AG09319 (cell line): ENCODE results near the gene MCF2L.

Experiments
- DNase-seq: peaks from one replicate; pipeline ENCODE4 v3.0.0-alpha.2; 2010; ENCODE audit warnings: low read depth; ENCODE audit errors: extremely low read depth
- CTCF ChIP-seq: IDR thresholded peaks from 2 replicates; pipeline ENCODE4 v1.5.1; 2011; ENCODE audit warnings: low read depth, mild to moderate bottlenecking, inconsistent platforms, low read length, moderate library complexity

Gene MCF2L

DNA sequence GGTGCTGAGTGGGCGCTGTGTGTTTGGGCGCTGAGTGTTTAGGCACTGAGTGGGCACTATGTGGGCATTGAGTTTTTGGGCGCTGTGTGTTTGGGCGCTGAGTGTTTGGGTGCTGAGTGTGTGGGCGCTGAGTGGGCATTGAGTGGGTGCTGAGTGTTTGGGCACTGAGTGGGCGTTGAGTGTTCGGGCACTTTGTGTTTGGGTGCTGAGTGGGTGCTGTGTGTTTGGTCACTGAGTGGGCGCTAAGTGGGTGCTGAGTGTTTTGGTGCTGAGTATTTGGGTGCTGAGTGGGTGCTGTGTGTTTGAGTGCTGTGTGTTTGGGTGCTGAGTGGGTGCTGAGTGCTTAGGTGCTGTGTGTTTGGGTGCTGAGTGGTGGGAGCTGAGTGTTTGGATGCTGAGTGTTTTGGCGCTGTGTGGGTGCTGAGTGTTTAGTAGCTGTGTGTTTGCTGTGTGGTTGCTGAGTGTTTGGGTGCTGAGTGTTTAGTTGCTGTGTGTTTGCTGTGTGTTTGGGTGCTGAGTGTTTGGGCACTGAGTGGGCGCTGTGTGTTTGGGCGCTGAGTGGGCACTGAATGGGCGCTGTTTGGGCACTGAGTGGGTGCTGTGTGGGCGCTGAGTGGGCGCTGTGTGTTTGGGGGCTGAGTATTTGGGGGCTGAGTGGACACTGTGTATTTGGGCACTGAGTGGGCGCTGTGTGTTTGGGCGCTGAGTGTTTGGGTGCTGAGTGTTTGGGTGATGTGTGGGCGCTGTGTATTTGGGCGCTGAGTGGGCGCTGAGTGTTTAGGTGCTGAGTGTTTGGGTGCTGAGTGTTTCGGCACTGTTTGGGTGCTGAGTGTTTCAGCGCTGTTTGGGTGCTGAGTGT, 89.3 kb downstream of the MCF2L start:
- no peak for TF ChIP-seq CTCF
- no peak for DNase-seq

- TF ChIP-seq CTCF: no peak
- DNase-seq: no peak
Observed at GRCh38 chr13:113058988-113059850, 90.2 kb downstream of the MCF2L start.

- TF ChIP-seq CTCF: no peak
- DNase-seq: no peak
Observed at GRCh38 chr13:113059891-113060290, 90.9 kb downstream of the MCF2L start.

- no peak for DNase-seq
- TF ChIP-seq CTCF: no peak
Observed at GRCh38 chr13:113060557-113061270, 91.7 kb downstream of the MCF2L start.

- no peak for TF ChIP-seq CTCF
- DNase-seq: no peak
Observed at GRCh38 chr13:113061271-113061625, 92.2 kb downstream of the MCF2L start.

GRCh38 chr13:113061796-113062425, 92.9 kb downstream of the MCF2L start:
- DNase-seq: no peak

More at GRCh38 chr13:113061796-113062425, 92.9 kb downstream of the MCF2L start:
- no peak for TF ChIP-seq CTCF
